Measurements from ENCODE around the gene ZDHHC8.

DNA sequence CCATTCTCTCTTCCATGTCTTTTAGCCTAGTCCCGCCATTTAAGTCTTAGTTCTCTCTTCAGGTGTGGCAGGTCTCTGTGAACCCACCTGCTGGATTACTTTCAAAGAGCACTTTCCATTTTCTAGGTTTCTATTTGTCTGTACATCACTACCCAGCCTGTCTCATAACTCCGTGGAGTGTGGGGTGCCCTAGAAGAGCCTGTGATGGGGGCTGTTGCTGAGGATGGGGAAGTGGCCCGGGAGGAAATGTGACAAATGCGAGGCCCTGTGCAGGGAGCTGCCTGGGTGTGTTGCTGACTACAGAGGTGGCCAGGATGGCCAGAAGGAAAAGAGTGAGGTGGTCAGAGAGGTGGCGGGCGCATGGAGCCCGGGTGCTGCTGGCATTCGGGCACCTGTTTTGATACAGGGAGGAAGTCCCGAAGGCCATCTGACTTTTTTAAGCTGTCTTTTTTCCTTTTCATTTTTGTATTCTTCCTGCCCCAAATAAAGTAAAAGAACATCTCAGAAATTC is 40.8 kb upstream of the ZDHHC8 start:
- TF ChIP-seq, protein P1, sequence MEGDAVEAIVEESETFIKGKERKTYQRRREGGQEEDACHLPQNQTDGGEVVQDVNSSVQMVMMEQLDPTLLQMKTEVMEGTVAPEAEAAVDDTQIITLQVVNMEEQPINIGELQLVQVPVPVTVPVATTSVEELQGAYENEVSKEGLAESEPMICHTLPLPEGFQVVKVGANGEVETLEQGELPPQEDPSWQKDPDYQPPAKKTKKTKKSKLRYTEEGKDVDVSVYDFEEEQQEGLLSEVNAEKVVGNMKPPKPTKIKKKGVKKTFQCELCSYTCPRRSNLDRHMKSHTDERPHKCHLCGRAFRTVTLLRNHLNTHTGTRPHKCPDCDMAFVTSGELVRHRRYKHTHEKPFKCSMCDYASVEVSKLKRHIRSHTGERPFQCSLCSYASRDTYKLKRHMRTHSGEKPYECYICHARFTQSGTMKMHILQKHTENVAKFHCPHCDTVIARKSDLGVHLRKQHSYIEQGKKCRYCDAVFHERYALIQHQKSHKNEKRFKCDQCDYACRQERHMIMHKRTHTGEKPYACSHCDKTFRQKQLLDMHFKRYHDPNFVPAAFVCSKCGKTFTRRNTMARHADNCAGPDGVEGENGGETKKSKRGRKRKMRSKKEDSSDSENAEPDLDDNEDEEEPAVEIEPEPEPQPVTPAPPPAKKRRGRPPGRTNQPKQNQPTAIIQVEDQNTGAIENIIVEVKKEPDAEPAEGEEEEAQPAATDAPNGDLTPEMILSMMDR (IDR thresholded peaks at IDR 0.05 in 8 of 11, conservative IDR thresholded peaks at IDR 0.05 in 3 of 11), result no peak
- TF ChIP-seq POLR2A (IDR thresholded peaks at IDR 0.05) (no peak), POLR2AphosphoS5 (IDR thresholded peaks at IDR 0.05) (no peak)
